ENCODE measurements around the gene FAM24A. TPM values are rescaled to one million over a fixed set of nuclear protein-coding genes. Genes with fewer than 3 reads are reported as not detected.
A peak's percentile ranks its signal among the peaks of the same experiment; 100 is the strongest.
"Not testable (repeated sequence)": the region's sequence is repeated elsewhere in the genome, so short reads cannot be mapped to it uniquely, and the experiment has no call there.

Gene FAM24A, protein sequence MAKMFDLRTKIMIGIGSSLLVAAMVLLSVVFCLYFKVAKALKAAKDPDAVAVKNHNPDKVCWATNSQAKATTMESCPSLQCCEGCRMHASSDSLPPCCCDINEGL
- total RNA-seq = not detected

DNA sequence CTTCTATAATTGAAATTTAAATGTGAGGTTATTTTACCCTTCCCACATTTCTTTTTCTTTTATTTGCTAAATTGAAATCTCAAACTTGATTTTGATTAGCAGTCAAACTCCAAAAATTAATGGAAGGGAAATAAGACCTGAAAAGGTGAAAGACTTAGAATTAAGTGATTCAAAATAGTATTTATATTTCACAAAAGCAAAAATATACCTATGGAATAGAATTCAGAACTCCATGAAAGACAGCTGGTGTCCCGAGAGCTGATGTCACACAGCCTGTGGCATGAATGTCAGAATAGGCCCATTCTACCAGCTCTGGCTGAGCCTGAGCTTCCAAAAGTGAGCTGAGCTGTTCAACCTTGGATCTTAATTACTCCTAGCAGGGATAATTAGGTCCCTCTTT is at the start of gene FAM24A:
FAM24A (plus strand) TSS at position 301 of the 400 bp plus-strand sequence. CDS start 1,025 bp downstream, outside the sequence.
- FAIRE-seq (no peak), DNase-seq (ENCODE audit: low spot score in 2 of 2) (no peak)

DNA sequence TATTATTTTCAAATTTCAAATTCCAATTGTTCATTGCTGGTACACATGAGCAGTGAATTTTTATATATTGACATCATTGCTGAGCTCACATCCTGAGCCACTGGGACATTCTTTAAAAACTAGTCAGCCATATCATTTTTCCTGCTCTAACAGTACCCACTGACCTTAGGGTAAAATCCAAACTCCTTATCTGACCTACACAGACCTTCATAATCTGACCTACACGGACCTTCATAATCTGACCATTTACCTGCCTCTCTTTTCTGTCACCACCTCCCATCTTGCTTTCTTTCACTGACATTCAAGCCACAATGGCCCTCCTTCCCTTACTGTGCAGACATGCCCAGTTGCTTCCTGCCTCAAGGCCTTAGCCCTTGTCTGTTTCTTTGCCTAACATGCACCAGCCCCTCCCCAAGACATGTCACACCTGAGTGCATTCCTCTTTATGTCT is 48.7 kb upstream of the FAM24A start:
- DNase-seq (ENCODE audit: low spot score in 2 of 2) = no peak
- FAIRE-seq = no peak

- no peak for DNase-seq (ENCODE audit: low spot score in 2 of 2)
Observed at GRCh38 chr10:122863216-122864193, 46.9 kb upstream of the FAM24A start.

DNA sequence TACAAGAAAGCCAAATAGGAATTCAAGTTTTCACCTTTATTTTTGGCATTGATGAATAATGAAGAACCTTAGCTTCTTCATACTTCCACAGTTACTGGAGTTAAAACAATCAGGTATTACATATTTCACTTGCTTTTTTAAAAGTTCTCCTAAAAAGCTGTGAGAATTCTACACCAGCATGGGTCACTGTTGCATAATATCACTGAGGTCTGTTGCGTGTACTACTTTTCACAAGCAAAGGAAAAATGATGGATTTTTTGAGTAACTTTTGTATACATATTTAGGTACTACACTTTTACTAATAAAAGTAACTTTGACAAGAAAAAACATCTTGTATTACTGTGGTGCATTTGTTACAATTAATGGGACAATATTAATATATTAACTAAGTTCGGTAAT is 46.2 kb upstream of the FAM24A start:
- no peak for FAIRE-seq
- no peak for DNase-seq (ENCODE audit: low spot score in 2 of 2)

More at GRCh38 chr10:122863216-122864193, 46.9 kb upstream of the FAM24A start:
- no peak for FAIRE-seq

DNA sequence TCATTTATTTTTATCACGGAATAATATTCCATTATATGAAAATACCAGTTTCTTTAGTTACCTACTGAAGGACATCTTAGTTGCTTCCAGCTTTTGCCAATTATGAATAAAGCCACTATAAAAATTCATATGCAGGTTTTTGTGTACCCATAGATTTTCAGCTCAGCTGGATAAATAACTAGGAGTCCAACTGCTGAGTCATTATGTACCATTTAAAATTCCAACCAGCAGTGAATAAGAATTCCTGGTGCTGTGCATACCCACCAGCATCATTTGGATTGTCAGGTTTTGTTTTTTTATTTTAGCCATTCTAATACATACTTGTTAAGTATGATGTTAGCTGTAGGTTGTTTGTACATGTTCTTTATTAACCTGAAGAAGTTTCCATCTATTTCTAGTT is 45.5 kb upstream of the FAM24A start:
- FAIRE-seq (no peak), DNase-seq (ENCODE audit: low spot score in 2 of 2) (no peak)

DNA sequence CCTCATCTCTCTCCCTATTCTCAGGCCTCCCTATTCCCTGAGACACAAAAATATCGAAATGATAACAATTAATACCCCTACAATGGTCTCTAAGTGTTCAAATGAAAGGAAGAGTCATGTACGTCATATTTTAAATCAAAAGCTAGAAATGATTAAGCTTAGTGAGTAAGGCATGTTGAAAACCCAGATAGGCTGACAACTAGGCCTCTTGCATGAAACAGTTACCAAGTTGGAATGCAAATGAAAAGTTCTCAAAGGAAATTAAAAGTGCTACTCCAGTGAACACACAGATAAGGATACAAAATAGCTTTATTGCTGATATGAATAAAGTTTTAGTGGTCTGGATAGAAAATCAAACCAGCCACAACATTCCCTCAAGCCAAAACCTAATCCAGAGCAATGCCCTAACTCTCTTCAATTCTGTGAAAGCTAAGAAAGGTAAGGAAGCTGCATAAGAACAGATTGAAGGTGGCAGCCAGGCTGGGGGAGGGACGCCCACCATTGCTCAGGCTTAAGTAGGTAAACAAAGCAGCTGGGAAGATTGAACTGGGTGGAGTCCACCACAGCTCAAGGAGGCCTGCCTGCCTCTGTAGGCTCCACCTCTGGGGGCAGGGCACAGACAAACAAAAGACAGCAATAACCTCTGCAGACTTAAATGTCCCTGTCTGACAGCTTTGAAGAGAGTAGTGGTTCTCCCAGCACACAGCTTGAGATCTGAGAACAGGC is 43.5 kb upstream of the FAM24A start:
- DNase-seq (ENCODE audit: low spot score in 2 of 2); FAIRE-seq: not testable (repeated sequence)

- FAIRE-seq; DNase-seq (ENCODE audit: low spot score in 2 of 2): not testable (repeated sequence)
Observed at GRCh38 chr10:122868768-122869167, 41.6 kb upstream of the FAM24A start.

DNA sequence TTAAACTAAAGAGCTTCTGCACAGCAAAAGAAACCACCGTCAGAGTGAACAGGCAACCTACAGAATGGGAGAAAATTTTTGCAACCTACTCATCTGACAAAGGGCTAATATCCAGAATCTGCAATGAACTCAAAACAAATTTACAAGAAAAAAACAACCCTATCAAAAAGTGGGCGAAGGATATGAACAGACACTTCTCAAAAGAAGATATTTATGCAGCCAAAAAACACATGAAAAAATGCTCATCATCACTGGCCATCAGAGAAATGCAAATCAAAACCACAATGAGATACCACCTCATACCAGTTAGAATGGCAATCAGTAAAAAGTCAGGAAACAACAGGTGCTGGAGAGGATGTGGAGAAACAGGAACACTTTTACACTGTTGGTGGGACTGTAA is 38.5 kb upstream of the FAM24A start:
- DNase-seq (ENCODE audit: low spot score in 2 of 2); FAIRE-seq: not testable (repeated sequence)

DNA sequence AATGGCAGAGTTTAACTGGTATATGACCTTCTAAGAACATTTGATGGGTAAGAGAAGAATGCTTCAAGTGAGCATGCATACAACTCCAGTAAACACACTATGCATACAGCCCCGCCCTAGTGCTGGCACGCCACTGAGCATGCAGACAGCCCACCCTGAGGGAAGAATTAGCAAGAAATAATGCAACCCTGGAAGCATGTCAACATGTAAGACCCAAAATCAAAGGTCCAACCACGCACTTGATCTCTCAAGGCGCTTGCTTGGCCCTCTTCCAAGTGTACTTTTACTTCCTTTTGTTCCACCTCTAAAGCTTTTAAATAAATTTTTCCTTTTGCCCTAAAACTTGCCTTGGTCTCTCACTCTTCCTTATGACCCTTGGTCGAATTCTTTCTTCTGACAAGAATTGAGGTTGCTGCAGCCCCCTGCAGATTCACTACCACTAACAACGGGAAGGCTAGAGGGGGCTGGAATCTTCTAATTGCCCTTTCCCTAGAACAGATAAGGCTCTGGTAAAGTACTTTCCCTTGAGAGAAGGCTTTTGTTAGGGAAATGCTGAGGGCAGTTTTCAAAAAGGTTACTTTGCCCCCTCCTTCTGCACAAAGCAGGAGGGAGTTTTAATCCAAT is 34.5 kb upstream of the FAM24A start:
- DNase-seq (ENCODE audit: low spot score in 2 of 2) (no peak), FAIRE-seq (no peak)

GRCh38 chr10:122876467-122876855 is 33.9 kb upstream of the FAM24A start:
- DNase-seq (ENCODE audit: low spot score in 2 of 2) (no peak), FAIRE-seq (no peak)

- FAIRE-seq = no peak
- DNase-seq (ENCODE audit: low spot score in 2 of 2) = no peak
Observed at GRCh38 chr10:122877264-122877663, 33.1 kb upstream of the FAM24A start.

DNA sequence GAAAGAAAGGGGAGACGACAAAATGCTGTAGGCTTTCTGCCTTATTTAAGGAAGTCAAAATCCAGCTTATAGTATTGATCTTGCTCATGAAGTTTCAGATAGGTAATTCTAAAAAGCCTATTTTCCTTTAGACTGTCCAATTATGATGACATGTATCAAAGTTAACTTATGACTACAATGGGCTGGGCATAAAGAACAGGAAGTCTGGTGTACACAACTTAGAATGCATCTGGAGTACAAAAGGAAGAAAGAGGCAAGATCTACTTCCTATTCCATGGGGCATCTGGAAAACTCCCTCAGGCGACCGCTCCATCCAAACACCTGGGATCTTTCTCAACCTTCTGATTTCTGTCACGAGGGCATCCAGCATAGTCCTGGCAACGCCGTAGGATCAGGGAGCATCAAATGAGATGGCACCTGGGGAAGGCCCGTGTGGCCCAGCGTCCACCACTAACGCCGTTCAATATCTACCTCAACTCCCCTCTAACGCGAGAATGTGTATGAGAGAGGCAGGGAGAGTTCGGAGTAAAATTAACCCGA is 31.5 kb upstream of the FAM24A start:
- no peak for FAIRE-seq
- no peak for DNase-seq (ENCODE audit: low spot score in 2 of 2)

DNA sequence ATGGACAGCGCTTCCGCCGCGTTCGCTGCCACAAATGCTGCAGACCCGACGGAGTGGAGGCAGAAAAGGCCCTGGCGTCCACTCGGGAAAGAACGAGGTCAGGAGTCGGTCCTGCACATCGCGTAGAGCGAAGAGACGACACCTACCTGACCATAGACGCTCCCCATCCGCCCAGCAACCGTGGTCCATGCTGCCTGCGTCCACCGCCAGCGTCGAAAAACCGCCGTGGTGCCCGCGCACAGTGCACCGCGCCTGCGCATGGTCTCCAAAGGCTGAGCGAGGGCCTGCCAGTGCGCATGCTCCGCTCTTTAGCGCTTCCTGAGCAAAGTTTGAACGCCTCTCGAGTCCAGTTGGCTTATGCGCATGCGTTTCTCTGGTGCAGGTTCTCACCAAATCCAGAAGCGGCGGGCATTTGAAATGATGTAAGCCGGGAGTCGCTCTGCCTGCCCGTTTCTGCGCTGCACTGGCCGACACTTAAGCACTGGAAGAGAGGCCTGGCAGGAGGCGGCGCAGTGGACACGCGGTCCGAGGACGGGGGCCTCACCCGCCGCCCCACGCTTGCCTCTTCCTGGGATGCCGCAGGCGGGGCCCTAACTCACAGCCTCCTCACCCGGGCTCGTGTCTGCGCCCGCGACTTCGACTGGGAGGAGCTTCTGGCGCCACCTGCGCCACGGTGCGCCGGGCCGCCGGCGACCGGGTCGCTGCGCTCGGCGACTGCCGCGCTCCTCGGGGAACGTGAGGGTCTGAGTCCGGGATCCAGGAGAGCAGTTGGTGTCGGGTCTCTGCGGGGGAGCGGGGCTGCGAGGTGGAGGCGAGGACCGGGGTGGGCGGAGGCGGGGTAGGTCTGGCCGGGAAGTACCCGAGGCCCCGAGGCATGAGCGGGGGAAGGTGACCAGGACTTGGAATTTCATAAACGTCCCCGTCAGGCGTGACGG is 30.8 kb upstream of the FAM24A start, which contains the start of gene FAM24B:
FAM24B (minus strand) TSS at position 243 of the 935 bp plus-strand sequence. CDS start 29,066 bp downstream, outside the sequence.
- DNase-seq (ENCODE audit: low spot score in 2 of 2) (peak; percentile 75 to 80), FAIRE-seq (no peak)

- FAIRE-seq = no peak
- no peak for DNase-seq (ENCODE audit: low spot score in 2 of 2)
Observed at GRCh38 chr10:122882766-122883165, 27.6 kb upstream of the FAM24A start.

- FAIRE-seq = no peak
- no peak for DNase-seq (ENCODE audit: low spot score in 2 of 2)
Observed at GRCh38 chr10:122884166-122884565, 26.2 kb upstream of the FAM24A start.

GRCh38 chr10:122894261-122894944 is 16.0 kb upstream of the FAM24A start:
- FAIRE-seq (no peak), DNase-seq (ENCODE audit: low spot score in 2 of 2) (no peak)

GRCh38 chr10:122903861-122904260 is 6.5 kb upstream of the FAM24A start:
- FAIRE-seq; DNase-seq (ENCODE audit: low spot score in 2 of 2): not testable (repeated sequence)

DNA sequence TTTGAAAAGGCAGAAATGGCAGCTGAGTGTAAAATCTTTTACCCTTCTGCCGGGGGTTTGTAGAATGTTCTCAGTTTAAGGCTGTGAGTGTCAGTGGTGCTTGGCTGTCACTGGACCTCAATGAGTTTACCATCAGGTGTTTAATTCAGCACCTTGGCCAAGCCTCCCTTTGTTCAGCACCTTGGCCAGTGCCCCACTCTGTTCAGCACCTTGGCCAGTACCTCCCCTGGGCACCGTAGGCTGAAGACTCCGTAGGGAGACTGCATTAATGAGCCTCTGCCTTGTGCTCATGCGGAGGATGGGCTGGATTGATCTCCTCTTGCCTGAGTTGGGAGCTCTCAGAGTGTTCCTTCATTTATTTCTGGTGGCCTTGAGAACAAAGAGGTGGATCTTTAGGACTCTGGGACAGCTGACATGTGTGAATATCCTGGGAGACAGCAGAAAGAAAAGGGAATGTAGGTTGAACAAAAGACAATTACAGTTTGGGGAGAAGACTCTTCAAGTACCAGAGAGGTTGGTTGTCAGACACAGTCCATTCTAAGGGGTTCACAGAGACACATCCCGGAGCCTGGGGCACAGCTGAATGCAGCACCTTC is 1.6 kb downstream of the FAM24A start:
- DNase-seq (ENCODE audit: low spot score in 2 of 2) = peak in 1 of 2 donors; percentile 4
- FAIRE-seq = no peak

All from frontal cortex (tissue), 4 donors.